HL-60 (cell line): ENCODE measurements around the gene TTC28.

Experiments
- GABPA ChIP-seq: IDR thresholded peaks from 2 replicates; pipeline ENCODE4 v1.6.1; 2012; ENCODE audit warnings: low read depth
- POLR2AphosphoS5 ChIP-seq: IDR thresholded peaks from 2 replicates; pipeline ENCODE4 v1.6.1; 2012; ENCODE audit warnings: low read depth
- TF ChIP-seq, protein P1 (sequence below): IDR thresholded peaks from one replicate; pipeline ENCODE4 v1.5.1; 2011; ENCODE audit warnings: low read length, control low read depth, inconsistent platforms; ENCODE audit not compliant: insufficient read depth

DNA sequence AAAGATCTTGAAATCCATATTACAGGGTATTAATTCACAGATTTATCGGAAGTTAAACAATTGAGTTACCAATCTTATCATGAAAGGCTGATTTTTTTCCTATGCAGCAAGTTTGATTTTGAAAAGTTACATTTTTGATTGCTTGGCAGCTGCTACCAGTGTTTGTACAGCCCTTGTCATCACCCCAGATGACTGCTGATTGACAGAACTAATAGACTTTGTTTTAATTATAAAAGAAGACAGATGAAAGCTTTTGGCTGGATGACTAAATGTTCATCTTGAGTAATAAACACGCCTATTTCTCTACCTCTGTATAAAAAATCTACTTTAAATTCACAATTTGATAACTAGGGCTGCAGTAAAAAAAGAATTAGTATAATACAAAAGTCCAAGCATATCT is 259.7 kb downstream of the TTC28 start:
- TF ChIP-seq, protein P1, sequence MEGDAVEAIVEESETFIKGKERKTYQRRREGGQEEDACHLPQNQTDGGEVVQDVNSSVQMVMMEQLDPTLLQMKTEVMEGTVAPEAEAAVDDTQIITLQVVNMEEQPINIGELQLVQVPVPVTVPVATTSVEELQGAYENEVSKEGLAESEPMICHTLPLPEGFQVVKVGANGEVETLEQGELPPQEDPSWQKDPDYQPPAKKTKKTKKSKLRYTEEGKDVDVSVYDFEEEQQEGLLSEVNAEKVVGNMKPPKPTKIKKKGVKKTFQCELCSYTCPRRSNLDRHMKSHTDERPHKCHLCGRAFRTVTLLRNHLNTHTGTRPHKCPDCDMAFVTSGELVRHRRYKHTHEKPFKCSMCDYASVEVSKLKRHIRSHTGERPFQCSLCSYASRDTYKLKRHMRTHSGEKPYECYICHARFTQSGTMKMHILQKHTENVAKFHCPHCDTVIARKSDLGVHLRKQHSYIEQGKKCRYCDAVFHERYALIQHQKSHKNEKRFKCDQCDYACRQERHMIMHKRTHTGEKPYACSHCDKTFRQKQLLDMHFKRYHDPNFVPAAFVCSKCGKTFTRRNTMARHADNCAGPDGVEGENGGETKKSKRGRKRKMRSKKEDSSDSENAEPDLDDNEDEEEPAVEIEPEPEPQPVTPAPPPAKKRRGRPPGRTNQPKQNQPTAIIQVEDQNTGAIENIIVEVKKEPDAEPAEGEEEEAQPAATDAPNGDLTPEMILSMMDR = no peak
- TF ChIP-seq POLR2AphosphoS5 (no peak), GABPA (no peak)
